ENCODE measurements around the gene ITGBL1.

DNA sequence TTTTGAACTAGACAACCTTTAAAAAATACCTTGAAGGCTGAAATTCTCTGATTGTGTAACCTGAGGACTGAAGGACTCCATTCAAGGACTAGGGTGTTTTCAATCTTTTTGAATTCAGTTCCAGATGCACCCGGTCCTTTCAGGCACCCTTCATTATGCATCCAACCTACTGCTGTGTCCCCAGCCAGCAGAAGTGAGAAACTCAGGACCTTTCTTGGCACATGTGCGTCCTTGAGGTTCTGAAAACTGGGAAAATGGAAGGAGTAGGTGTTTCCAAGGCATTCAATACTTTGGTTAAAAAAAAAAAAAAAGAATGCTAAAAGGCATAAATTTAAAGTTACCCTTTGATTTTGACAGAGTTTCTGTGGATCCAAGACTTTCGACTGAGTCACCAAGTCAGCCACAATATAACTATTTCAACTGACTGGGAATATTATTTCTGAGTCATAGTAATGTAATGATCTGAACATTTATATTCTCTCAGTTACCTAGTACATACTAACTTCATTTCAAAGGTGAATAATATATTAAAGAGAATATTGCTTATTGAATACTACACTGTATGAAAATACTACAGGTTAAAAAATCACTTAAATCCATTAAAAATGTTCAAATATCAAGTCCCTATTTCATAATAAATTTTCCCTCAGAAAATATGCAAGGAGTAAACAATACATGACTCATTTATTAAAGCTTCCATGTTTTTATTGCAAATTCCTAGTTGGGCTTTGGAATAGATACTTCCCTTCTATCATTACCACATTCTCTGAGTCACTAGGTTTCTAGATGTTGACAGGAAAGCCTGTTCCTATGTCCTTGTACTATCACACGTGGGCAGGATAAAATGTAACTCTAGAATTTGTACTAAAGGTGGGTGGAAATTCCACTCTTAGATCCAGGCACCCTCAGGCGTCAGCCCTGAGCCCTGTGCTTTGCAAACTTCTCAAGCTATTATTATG, 2.4 kb upstream of the ITGBL1 start:
- TF ChIP-seq, protein P1, sequence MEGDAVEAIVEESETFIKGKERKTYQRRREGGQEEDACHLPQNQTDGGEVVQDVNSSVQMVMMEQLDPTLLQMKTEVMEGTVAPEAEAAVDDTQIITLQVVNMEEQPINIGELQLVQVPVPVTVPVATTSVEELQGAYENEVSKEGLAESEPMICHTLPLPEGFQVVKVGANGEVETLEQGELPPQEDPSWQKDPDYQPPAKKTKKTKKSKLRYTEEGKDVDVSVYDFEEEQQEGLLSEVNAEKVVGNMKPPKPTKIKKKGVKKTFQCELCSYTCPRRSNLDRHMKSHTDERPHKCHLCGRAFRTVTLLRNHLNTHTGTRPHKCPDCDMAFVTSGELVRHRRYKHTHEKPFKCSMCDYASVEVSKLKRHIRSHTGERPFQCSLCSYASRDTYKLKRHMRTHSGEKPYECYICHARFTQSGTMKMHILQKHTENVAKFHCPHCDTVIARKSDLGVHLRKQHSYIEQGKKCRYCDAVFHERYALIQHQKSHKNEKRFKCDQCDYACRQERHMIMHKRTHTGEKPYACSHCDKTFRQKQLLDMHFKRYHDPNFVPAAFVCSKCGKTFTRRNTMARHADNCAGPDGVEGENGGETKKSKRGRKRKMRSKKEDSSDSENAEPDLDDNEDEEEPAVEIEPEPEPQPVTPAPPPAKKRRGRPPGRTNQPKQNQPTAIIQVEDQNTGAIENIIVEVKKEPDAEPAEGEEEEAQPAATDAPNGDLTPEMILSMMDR (IDR thresholded peaks at IDR 0.05) = no peak
- TF ChIP-seq POLR2A (IDR thresholded peaks at IDR 0.05) = no peak
